AG09319 (cell line): ENCODE results near the gene SUV39H1.
"Not testable (repeated sequence)": the region's sequence is repeated elsewhere in the genome, so short reads cannot be mapped to it uniquely, and the experiment has no call there.

Experiments used
- DNase-seq: peaks from one replicate; pipeline ENCODE4 v3.0.0-alpha.2; 2010; ENCODE audit warnings: low read depth; ENCODE audit errors: extremely low read depth
- CTCF ChIP-seq: IDR thresholded peaks from 2 replicates; pipeline ENCODE4 v1.5.1; 2011; ENCODE audit warnings: low read depth, mild to moderate bottlenecking, inconsistent platforms, low read length, moderate library complexity

Gene SUV39H1

GRCh38 chrX:48696301-48696908 lies at the start of gene SUV39H1:
TSS of gene SUV39H1 (plus strand) at chrX:48696734. CDS start at chrX:48696785, 51 bp downstream.
- no peak for TF ChIP-seq CTCF
- DNase-seq, result peak; percentile 65

GRCh38 chrX:48648336-48648751 lies 48.2 kb upstream of the SUV39H1 start:
- DNase-seq, result peak; percentile 15
- TF ChIP-seq CTCF, result peak; percentile 19

- no peak for TF ChIP-seq CTCF
- DNase-seq, result no peak
These were observed 47.4 kb upstream of the SUV39H1 start for GRCh38 chrX:48649102-48649501.

- not testable (repeated sequence) for DNase-seq
These were observed 44.4 kb upstream of the SUV39H1 start for GRCh38 chrX:48652055-48652579.

- DNase-seq, result not testable (repeated sequence)
These were observed 41.8 kb upstream of the SUV39H1 start for GRCh38 chrX:48654746-48655145.

- DNase-seq, result not testable (repeated sequence)
These were observed 36.8 kb upstream of the SUV39H1 start for GRCh38 chrX:48659686-48660085.

GRCh38 chrX:48663241-48663640 lies 33.3 kb upstream of the SUV39H1 start:
- TF ChIP-seq CTCF, result no peak
- no peak for DNase-seq

GRCh38 chrX:48664156-48664555 lies 32.4 kb upstream of the SUV39H1 start:
- DNase-seq, result no peak
- no peak for TF ChIP-seq CTCF

- DNase-seq, result no peak
- TF ChIP-seq CTCF, result no peak
These were observed 30.5 kb upstream of the SUV39H1 start for GRCh38 chrX:48665991-48666390.
